HL-60 (cell line): ENCODE results near the gene SBF1.

ENCODE experiments used
- DNase-seq, 2 experiments: peaks; one replicate each; pipeline ENCODE4 v3.0.0-alpha.2; 2010 to 2020; ENCODE audit warnings: low read depth in 1 of 2, low spot score in 1 of 2
- H3K27ac ChIP-seq: fragments of 250-450 bp; sonication (Bioruptor Pico); replicated peaks from 2 replicates; pipeline ENCODE4 v1.5.1; 2020; ENCODE audit warnings: mild to moderate bottlenecking, moderate library complexity
- H3K27me3 ChIP-seq: fragments of 250-450 bp; sonication (Bioruptor Pico); 2 replicates; pipeline ENCODE4 v1.5.1; 2021; ENCODE audit warnings: mild to moderate bottlenecking, moderate library complexity; ENCODE audit not compliant: insufficient read depth, poor library complexity, severe bottlenecking
- H3K4me3 ChIP-seq: replicated peaks from 2 replicates; pipeline ENCODE4 v1.5.1; 2011; ENCODE audit warnings: mild to moderate bottlenecking, control low read depth, low read length; ENCODE audit not compliant: insufficient read depth
- CTCF ChIP-seq: IDR thresholded peaks from one replicate; pipeline ENCODE4 v1.5.1; 2011; ENCODE audit warnings: low read length, control low read depth, inconsistent platforms; ENCODE audit not compliant: insufficient read depth
- GABPA ChIP-seq: IDR thresholded peaks from 2 replicates; pipeline ENCODE4 v1.6.1; 2012; ENCODE audit warnings: low read depth
- POLR2AphosphoS5 ChIP-seq: IDR thresholded peaks from 2 replicates; pipeline ENCODE4 v1.6.1; 2012; ENCODE audit warnings: low read depth
- REST ChIP-seq: IDR thresholded peaks from 2 replicates; pipeline ENCODE4 v1.6.1; 2012; ENCODE audit warnings: low read depth; ENCODE audit not compliant: insufficient replicate concordance
- SPI1 ChIP-seq: IDR thresholded peaks from 2 replicates; pipeline ENCODE4 v1.6.1; 2012; ENCODE audit warnings: low read depth, mild to moderate bottlenecking, borderline replicate concordance

Gene SBF1

GRCh38 chr22:50506611-50507420 is 32.0 kb upstream of the SBF1 start:
- H3K27ac ChIP-seq: peak overlapping the region; percentile 89
- TF ChIP-seq CTCF (no peak), REST (no peak), GABPA (no peak), POLR2AphosphoS5 (no peak), SPI1 (no peak)
- H3K27me3 ChIP-seq: no peaks in the 10 kb centered on the region
- DNase-seq: no peak
- peak overlapping the region; percentile 81 for H3K4me3 ChIP-seq

GRCh38 chr22:50505776-50506610 is 31.2 kb upstream of the SBF1 start:
- no peak overlapping the region for H3K27ac ChIP-seq
- no peak for DNase-seq
- TF ChIP-seq GABPA: no peak
- no peaks in the 10 kb centered on the region for H3K27me3 ChIP-seq
- H3K4me3 ChIP-seq: peak overlapping the region; percentile 81; the same call in 1 of the 2 replicates

- no peak overlapping the region for H3K4me3 ChIP-seq
- DNase-seq: no peak
- H3K27ac ChIP-seq: no peak overlapping the region
- H3K27me3 ChIP-seq: no peaks in the 10 kb centered on the region
- no peak for TF ChIP-seq REST
- TF ChIP-seq GABPA: no peak
- TF ChIP-seq SPI1: no peak
- TF ChIP-seq POLR2AphosphoS5: no peak
- no peak for TF ChIP-seq CTCF
These were observed 30.5 kb upstream of the SBF1 start for GRCh38 chr22:50505276-50505775.
